HG03108 (cell line): ENCODE results near the gene SYNCRIP.
"Not testable (repeated sequence)": the region's sequence is repeated elsewhere in the genome, so short reads cannot be mapped to it uniquely, and the experiment has no call there.

Experiments
- ATAC-seq: cut with Tn5 transposase; IDR thresholded peaks from one replicate; pipeline ENCODE4 v1.9.1; 2021; ENCODE audit warnings: moderate library complexity; ENCODE audit not compliant: unreplicated experiment

Gene SYNCRIP

GRCh38 chr6:85600713-85601313 is 41.9 kb downstream of the SYNCRIP start:
- no peak for ATAC-seq

GRCh38 chr6:85594197-85594930 is 48.3 kb downstream of the SYNCRIP start:
- ATAC-seq = peak; percentile 2

- peak; percentile 88 for ATAC-seq
These were observed 49.1 kb downstream of the SYNCRIP start, which contains the start of gene SNX14 for GRCh38 chr6:85593438-85594196. Gene SNX14, minus strand, starts transcription at chr6:85593858. Its CDS starts 140 bp downstream, at chr6:85593718.

DNA sequence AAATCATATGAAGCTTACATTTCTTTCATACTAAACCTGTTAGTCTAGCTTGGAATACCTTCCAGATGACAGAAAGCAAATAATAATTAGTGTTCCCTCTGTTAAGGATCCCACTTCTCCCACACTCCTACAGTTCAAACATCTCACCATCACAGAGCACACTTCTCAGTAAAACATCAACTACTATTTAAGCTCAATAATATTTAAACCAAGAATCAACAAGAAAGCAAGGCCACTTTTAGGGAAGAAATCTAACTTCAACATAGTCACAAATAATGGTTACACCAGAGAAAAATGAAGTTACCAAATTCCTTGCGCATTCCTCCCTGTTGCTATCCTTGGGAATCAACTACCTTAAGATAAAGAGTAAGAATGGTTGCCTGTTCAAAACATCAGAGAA is 50.7 kb downstream of the SYNCRIP start:
- no peak for ATAC-seq

DNA sequence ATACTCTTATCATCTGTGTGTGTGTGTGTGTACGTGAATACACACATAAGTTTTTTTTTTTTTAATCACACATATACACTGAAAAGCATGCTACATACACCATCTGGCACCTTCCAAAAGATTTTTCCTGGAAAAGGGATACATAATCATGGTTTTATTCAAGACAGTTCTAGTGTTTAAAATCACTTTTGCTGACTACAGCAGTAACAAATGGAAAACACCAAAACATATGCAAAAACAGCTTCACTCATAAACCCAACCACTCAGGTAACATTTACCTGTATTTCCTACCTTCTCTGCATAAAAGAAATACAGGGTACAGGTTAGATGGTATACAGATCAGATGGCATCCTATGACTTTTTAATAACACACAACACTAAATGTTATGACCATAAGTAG is 51.5 kb downstream of the SYNCRIP start:
- ATAC-seq = no peak

- no peak for ATAC-seq
These were observed 56.9 kb downstream of the SYNCRIP start for GRCh38 chr6:85585741-85586140.

- ATAC-seq = not testable (repeated sequence)
These were observed 59.9 kb downstream of the SYNCRIP start for GRCh38 chr6:85582832-85583231.

DNA sequence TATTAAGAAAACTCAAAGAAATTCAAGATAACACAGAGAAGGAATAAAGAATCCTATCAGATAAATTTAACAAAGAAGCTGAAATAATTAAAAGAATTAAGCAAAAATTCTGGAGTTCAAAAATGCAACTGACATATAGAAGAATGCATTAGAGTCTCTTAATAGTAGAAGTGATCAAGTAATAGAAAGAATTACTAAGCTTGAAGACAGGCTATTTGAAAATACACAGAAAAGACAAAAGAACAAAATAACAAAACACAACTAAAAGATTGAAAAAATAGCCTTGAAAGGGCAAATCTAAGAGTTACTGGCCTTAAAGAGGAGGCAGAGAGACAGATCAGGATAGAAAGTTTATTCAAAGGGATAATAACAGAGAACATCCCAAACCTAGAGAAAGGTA is 61.1 kb downstream of the SYNCRIP start:
- no peak for ATAC-seq

DNA sequence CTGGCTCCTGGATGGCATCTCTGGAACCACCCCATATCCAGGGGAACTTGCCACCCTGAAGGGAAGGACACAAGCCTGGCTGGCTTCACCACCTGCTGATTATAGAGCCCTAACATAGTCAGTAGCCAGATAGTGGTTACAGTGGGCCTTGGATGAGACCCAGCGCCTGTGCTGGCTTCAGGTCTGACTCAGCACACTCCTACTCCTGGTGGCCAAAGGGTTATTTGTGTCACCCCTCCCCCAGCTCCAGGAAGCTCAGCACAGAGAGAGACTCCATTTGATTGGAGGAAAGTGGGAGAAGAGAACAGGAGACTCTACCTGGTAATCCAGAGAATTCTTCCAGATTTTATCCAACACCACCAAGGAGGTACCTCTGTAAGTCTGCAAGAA is 61.8 kb downstream of the SYNCRIP start:
- ATAC-seq = no peak

- no peak for ATAC-seq
These were observed 62.4 kb downstream of the SYNCRIP start for GRCh38 chr6:85580118-85580877.

DNA sequence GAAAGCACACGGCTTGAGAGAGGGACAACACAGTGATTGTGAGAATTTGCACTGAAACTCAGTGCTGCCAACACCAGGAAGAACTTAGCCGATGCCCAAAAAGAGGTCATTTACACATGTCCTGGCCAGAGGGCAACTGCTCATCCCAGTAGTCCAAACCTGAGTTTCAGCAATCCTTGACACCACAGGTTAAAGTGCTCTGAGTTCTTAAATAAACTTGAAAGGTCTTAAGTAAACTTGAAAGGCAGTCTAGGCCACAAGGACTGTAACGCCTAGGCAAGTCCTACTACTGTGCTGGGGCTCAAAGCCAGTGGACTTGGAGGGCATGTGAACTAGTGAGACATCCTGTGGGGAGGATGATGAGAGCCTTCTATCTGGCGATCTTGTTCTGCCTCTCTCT is 63.1 kb downstream of the SYNCRIP start:
- ATAC-seq = no peak

DNA sequence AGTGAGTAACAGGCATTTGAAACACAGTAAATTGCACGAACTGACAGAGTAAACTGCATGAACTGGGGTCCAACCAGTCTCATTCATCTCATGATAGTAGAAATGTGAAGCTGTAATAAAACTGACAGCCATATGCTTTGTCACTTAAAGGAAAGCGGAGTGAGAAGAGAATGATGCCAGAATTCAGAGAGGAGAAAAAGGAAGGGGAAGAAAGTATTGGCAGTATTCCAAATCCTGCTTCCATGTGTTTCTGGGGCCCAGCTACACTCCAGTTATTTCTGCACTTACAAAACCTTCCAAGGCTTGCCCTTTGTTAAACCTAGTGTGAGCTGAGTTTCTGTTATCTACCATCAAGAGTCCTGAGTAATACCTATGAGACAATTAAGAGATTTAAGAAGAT is 66.2 kb downstream of the SYNCRIP start:
- ATAC-seq = no peak

DNA sequence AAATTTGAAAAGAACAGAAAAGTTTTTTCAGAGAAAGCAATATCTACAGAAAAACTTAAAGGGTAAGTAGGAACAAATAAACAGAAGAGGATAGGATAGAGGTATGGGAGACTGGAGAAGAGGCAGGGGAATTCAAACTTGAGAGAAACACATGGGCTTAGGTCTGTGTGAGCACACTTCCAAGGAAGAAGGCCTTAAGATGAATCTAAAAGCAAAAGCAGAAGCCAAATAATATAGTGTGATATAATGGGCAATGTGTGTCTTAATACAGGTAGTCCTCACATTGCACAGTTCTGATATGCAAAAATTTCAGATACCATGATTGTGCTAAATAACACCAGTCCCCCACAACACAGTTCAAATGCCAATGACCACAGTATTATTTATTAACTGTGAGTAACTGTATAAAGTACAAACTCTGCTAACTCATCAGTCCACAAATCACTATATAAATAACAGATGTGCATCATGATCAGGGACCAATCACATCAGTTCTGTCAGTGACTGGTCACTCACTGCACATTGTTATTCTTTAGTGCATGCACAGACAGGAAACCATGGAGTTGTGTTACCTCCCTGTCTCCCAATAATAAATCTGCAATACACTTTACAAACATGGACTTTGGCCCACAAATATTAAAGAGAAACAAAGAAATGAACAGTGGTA is 67.6 kb downstream of the SYNCRIP start:
- ATAC-seq = no peak

DNA sequence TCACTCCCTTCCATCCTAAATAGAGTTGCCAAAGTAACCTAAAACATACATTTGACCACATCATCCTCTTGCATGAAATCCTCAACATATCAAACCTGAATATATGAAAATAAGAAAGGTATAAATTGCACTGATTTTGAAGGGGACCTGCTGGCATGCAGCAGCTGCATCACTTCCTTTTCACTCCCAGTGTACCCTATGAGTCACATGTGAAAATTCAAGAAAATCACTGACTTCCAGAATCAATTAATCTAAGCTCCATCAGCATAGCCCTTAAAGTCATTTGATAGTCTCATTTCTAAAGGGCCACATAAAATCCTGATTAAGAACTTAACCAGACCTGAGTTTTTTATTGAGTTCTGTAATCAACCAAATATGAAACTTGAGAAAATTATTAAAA is 73.4 kb downstream of the SYNCRIP start:
- no peak for ATAC-seq

GRCh38 chr6:85568411-85568810 is 74.3 kb downstream of the SYNCRIP start:
- no peak for ATAC-seq

DNA sequence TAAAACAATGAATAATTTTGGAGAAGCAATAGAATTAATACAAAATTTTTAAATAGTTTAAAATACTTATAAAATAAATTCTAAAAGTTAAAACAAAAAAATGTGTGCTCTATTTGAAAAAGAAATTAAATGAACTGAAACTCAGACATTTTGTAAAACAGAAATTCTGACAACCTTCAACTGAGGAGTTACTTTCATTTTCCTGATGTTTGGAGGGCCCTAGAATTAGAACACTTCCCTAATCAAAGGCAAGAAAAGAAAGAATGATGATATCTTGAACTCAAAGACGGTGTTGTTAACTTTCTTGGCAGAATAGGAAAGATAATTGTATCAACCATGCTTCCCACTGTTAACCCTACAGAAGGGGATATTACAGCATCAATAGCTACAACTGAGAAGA is 77.0 kb downstream of the SYNCRIP start:
- ATAC-seq = no peak

DNA sequence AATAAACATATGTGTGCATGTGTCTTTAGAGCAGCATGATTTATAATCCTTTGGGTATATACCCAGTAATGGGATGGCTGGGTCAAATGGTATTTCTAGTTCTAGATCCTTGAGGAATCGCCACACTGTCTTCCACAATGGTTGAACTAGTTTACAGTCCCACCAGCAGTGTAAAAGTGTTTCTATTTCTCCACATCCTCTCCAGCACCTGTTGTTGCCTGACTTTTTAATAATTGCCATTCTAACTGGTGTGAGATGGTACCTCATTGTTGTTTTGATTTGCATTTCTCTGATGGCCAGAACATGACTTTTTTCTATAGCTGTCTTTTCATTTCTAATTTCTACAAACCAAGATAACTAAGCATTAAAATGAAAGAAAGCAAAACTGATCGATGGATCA is 78.5 kb downstream of the SYNCRIP start:
- ATAC-seq = not testable (repeated sequence)
